22Rv1 (cell line): ENCODE measurements around the gene PXDN.

Source experiments
- ZFX ChIP-seq: fragments of 450-650 bp; IDR thresholded peaks from 2 replicates; pipeline ENCODE4 v1.6.1; 2017; ENCODE audit warnings: antibody characterized with exemption, borderline replicate concordance
- TF ChIP-seq, protein P1 (sequence below): fragments of 450-650 bp; IDR thresholded peaks from 2 replicates; pipeline ENCODE4 v1.5.1; 2017; ENCODE audit warnings: mild to moderate bottlenecking

DNA sequence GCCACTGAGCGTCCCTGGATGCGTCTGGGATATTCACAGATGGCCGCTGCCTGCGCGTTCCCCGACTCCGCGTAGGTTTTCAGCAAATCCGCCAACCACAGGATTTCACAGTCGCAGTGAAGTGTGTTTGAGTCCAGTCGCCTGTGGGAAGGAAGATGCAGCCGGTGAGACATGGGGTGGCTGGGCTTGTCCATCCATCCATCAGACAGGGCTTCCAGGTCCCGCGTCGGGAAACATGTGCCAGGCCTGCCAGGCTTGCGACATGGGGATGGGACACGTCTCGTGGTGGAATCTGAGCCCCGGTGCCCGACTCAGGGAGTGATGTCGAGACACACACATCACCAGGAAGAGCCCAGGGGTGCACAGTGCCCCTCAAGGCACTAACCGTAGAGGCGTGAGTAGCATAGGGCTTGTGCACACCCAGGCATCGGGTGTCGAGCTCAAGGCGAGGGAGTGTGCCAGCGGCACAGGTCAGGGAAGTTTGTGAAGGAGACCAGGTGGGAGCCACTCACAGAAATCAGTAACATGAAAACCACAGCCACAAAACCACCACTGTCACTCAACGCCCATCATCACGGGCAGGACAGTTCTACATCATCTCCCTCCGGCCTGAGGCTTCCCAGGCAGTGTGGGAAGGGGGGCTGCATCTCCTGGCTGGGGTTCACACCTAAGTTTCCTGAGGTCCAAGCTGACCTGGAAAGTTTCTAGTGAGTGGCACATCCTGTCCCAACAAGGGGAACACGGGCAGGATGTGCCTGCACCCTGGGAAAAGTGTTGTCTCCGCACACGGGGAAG is 63.9 kb downstream of the PXDN start:
- TF ChIP-seq, protein P1, sequence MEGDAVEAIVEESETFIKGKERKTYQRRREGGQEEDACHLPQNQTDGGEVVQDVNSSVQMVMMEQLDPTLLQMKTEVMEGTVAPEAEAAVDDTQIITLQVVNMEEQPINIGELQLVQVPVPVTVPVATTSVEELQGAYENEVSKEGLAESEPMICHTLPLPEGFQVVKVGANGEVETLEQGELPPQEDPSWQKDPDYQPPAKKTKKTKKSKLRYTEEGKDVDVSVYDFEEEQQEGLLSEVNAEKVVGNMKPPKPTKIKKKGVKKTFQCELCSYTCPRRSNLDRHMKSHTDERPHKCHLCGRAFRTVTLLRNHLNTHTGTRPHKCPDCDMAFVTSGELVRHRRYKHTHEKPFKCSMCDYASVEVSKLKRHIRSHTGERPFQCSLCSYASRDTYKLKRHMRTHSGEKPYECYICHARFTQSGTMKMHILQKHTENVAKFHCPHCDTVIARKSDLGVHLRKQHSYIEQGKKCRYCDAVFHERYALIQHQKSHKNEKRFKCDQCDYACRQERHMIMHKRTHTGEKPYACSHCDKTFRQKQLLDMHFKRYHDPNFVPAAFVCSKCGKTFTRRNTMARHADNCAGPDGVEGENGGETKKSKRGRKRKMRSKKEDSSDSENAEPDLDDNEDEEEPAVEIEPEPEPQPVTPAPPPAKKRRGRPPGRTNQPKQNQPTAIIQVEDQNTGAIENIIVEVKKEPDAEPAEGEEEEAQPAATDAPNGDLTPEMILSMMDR, result no peak
- TF ChIP-seq ZFX, result no peak
